IMR-90 (cell line): Measurements from ENCODE around the gene NKIRAS1. TPM values are rescaled to one million over a fixed set of nuclear protein-coding genes. Genes with fewer than 3 reads are reported as not detected.

Experiments
- ATAC-seq: fragments of 200-7000 bp; cut with Tn5 transposase; 2 replicates; pipeline ENCODE4 v1.9.1; 2020; ENCODE audit warnings: low read depth, mild to moderate bottlenecking, moderate library complexity
- BruUV-seq: library from RNA; stranded (reverse); fragments of 400-500 nt; replicated peaks from 2 replicates; lab custom pipeline; 2021; lab: Mats Ljungman, UMichigan
- CTCF ChIA-PET: fragments of 300-600 bp; formaldehyde crosslinking; extraction: SDS; loops from one replicate; lab custom pipeline; 2021; ENCODE audit warnings: antibody characterized with exemption; lab: Yijun Ruan, JAX
- POLR2A ChIA-PET: fragments of 300-600 bp; sonication (Branson Sonifier 250); formaldehyde crosslinking; loops from one replicate; lab custom pipeline; 2022; ENCODE audit warnings: antibody characterized with exemption; ENCODE audit not compliant: unreplicated experiment; lab: Charles Lee
- DNase-seq: peaks from one replicate; pipeline ENCODE4 v3.0.0; 2013
- H2AFZ ChIP-seq: replicated peaks from 2 replicates; pipeline ENCODE3; 2013; ENCODE audit warnings: low read length, mild to moderate bottlenecking; ENCODE audit not compliant: poor library complexity
- H2AK5ac ChIP-seq: 2 replicates; pipeline ENCODE4 v1.6.1; 2013; ENCODE audit warnings: low read depth, low read length, inconsistent platforms
- H2AK9ac ChIP-seq: replicated peaks from 2 replicates; pipeline ENCODE3; 2013; ENCODE audit warnings: mild to moderate bottlenecking, low read depth, low read length, moderate library complexity; ENCODE audit not compliant: poor library complexity
- H2BK120ac ChIP-seq: 2 replicates; pipeline ENCODE4 v1.6.1; 2013; ENCODE audit warnings: low read depth, low read length, inconsistent platforms
- H2BK15ac ChIP-seq: 3 replicates; pipeline ENCODE4 v1.6.1; 2013; ENCODE audit warnings: low read depth, low read length, inconsistent platforms
- H2BK20ac ChIP-seq: 2 replicates; pipeline ENCODE4 v1.6.1; 2013; ENCODE audit warnings: low read depth, mild to moderate bottlenecking, inconsistent platforms, low read length, moderate library complexity
- H2BK5ac ChIP-seq: 2 replicates; pipeline ENCODE4 v1.6.1; 2013; ENCODE audit warnings: mild to moderate bottlenecking, low read depth, low read length, inconsistent platforms; ENCODE audit not compliant: poor library complexity, severe bottlenecking
- H3K14ac ChIP-seq: replicated peaks from 2 replicates; pipeline ENCODE4 v1.6.1; 2013; ENCODE audit warnings: low read depth, low read length, inconsistent platforms
- H3K18ac ChIP-seq: 2 replicates; pipeline ENCODE4 v1.6.1; 2013; ENCODE audit warnings: low read depth, low read length, control low read depth
- H3K23ac ChIP-seq: 2 replicates; pipeline ENCODE4 v1.6.1; 2013; ENCODE audit warnings: low read depth, low read length, inconsistent platforms
- H3K27ac ChIP-seq: 2 replicates; pipeline ENCODE4 v1.5.1; 2013; ENCODE audit warnings: mild to moderate bottlenecking, control low read depth, low read length; ENCODE audit not compliant: insufficient read depth
- H3K27me3 ChIP-seq: 2 replicates; pipeline ENCODE4 v1.6.1; 2013; ENCODE audit warnings: low read length; ENCODE audit not compliant: control insufficient read depth, insufficient read depth
- H3K36me3 ChIP-seq: 2 replicates; pipeline ENCODE4 v1.6.1; 2013; ENCODE audit warnings: low read length, mixed read lengths; ENCODE audit not compliant: control insufficient read depth, insufficient read depth
- H3K4ac ChIP-seq: 2 replicates; pipeline ENCODE4 v1.6.1; 2013; ENCODE audit warnings: low read depth, low read length, inconsistent platforms
- H3K4me1 ChIP-seq: 2 replicates; pipeline ENCODE4 v1.6.1; 2013; ENCODE audit warnings: low read length, mixed read lengths; ENCODE audit not compliant: control insufficient read depth, insufficient read depth
- H3K4me2 ChIP-seq: 2 replicates; pipeline ENCODE4 v1.6.1; 2013; ENCODE audit warnings: low read depth, mild to moderate bottlenecking, control low read depth, low read length, moderate library complexity
- H3K4me3 ChIP-seq: 2 replicates; pipeline ENCODE4 v1.5.1; 2013; ENCODE audit warnings: low read depth, mild to moderate bottlenecking, control low read depth, low read length, moderate library complexity; ENCODE audit not compliant: insufficient read depth
- H3K56ac ChIP-seq: 2 replicates; pipeline ENCODE4 v1.6.1; 2013; ENCODE audit warnings: low read length, inconsistent platforms; ENCODE audit not compliant: insufficient read depth; ENCODE audit errors: extremely low read depth
- H3K79me1 ChIP-seq, 2 experiments: 2 replicates each; pipeline ENCODE4 v1.6.1; 2013; ENCODE audit warnings: low read length in 2 of 2, inconsistent platforms in 1 of 2, low read depth in 1 of 2
- H3K9ac ChIP-seq: 2 replicates; pipeline ENCODE4 v1.6.1; 2013; ENCODE audit warnings: low read depth, low read length, control low read depth
- H3K9me1 ChIP-seq: 2 replicates; pipeline ENCODE4 v1.6.1; 2013; ENCODE audit warnings: low read length, inconsistent platforms; ENCODE audit not compliant: insufficient read depth
- H3K9me3 ChIP-seq: 2 replicates; pipeline ENCODE4 v1.6.1; 2013; ENCODE audit warnings: low read length; ENCODE audit not compliant: control insufficient read depth, insufficient read depth
- H4K20me1 ChIP-seq: 2 replicates; pipeline ENCODE4 v1.6.1; 2013; ENCODE audit warnings: low read length, inconsistent platforms; ENCODE audit not compliant: insufficient read depth
- H4K5ac ChIP-seq: 2 replicates; pipeline ENCODE4 v1.6.1; 2013; ENCODE audit warnings: mild to moderate bottlenecking, low read depth, low read length, control low read depth
- H4K8ac ChIP-seq, 2 experiments: 2 replicates each; pipeline ENCODE4 v1.6.1; 2013; ENCODE audit warnings: low read depth in 2 of 2, low read length in 2 of 2, control low read depth in 1 of 2, inconsistent platforms in 1 of 2
- H4K91ac ChIP-seq: 2 replicates; pipeline ENCODE4 v1.6.1; 2013; ENCODE audit warnings: low read depth, low read length, inconsistent platforms; ENCODE audit not compliant: insufficient read depth
- BHLHE40 ChIP-seq: fragments of 150-350 bp; IDR thresholded peaks from 2 replicates; pipeline ENCODE4 v1.6.1; 2016; ENCODE audit warnings: mild to moderate bottlenecking, low read depth, low read length
- CEBPB ChIP-seq: IDR thresholded peaks from 2 replicates; pipeline ENCODE4 v1.6.1; 2012; ENCODE audit warnings: low read depth, low read length, improper control_type of control experiment
- FOS ChIP-seq: fragments of 150-350 bp; IDR thresholded peaks from 2 replicates; pipeline ENCODE4 v1.6.1; 2016; ENCODE audit warnings: low read depth, low read length
- MAFK ChIP-seq: IDR thresholded peaks from 2 replicates; pipeline ENCODE4 v1.6.1; 2012; ENCODE audit warnings: low read depth, low read length, improper control_type of control experiment
- MAZ ChIP-seq: IDR thresholded peaks from 2 replicates; pipeline ENCODE4 v1.6.1; 2012; ENCODE audit warnings: low read depth, mild to moderate bottlenecking, low read length, improper control_type of control experiment, moderate library complexity, borderline replicate concordance
- MXI1 ChIP-seq: IDR thresholded peaks from 2 replicates; pipeline ENCODE4 v1.6.1; 2012; ENCODE audit warnings: low read depth, mild to moderate bottlenecking, low read length, moderate library complexity, borderline replicate concordance
- NFE2L2 ChIP-seq: fragments of 150-350 bp; IDR thresholded peaks from 2 replicates; pipeline ENCODE4 v1.6.1; 2016; ENCODE audit warnings: low read depth, mild to moderate bottlenecking, low read length
- POLR2A ChIP-seq: IDR thresholded peaks from 2 replicates; pipeline ENCODE4 v1.6.1; 2012; ENCODE audit warnings: mild to moderate bottlenecking, low read depth, low read length
- RAD21 ChIP-seq: IDR thresholded peaks from 2 replicates; pipeline ENCODE4 v1.6.1; 2012; ENCODE audit warnings: low read length, improper control_type of control experiment
- RCOR1 ChIP-seq: IDR thresholded peaks from 2 replicates; pipeline ENCODE4 v1.6.1; 2012; ENCODE audit warnings: mild to moderate bottlenecking, low read length, improper control_type of control experiment; ENCODE audit not compliant: insufficient replicate concordance
- RFX5 ChIP-seq: IDR thresholded peaks from 2 replicates; pipeline ENCODE4 v1.8.0; 2012; ENCODE audit warnings: low read depth, mild to moderate bottlenecking, low read length, moderate library complexity
- SMC3 ChIP-seq: fragments of 150-350 bp; IDR thresholded peaks from 2 replicates; pipeline ENCODE4 v1.6.1; 2016; ENCODE audit warnings: low read depth, mild to moderate bottlenecking, antibody characterized with exemption, low read length, moderate library complexity
- WGBS, 2 experiments: methylation state at CpG; one replicate each; pipeline versions ENCODE4 v1.1.5 to v1.1.7; 2013; ENCODE audit warnings: missing lambda C conversion rate in 2 of 2; ENCODE audit not compliant: insufficient read length in 1 of 2; ENCODE audit errors: extremely low coverage in 2 of 2; 5-methylcytosine and 5-hydroxymethylcytosine counted together
- dilution Hi-C: fragments of 300-500 bp; cut with HindIII; formaldehyde crosslinking; loops from one replicate; pipeline ENCODE4 v1.14.3; 2018; ENCODE audit warnings: low sequenced_read_pairs; ENCODE audit not compliant: unreplicated experiment
- in situ Hi-C: fragments of 300-500 bp; cut with MboI; formaldehyde crosslinking; loops from 3 replicates; pipeline ENCODE4 v1.14.3; 2019; ENCODE audit warnings: low sequenced_read_pairs, inconsistent platforms, mixed read lengths
- intact Hi-C: fragments of 100-400 bp; cut with micrococcal nuclease; formaldehyde crosslinking; loops from 2 replicates; pipeline ENCODE4 v1.10.0; 2022
- polyA plus RNA-seq, 3 experiments: library from polyadenylated mRNA; depleted of rRNA; stranded (reverse); fragments of >200 nt; gene quantifications; 2 replicates each; pipeline ENCODE4 v1.2.3, GENCODE V29; 2012; ENCODE audit warnings: low replicate concordance in 1 of 3
- total RNA-seq: library from RNA; depleted of rRNA; stranded (reverse); fragments of >200 nt; gene quantifications from 2 replicates; pipeline ENCODE4 v1.2.3, GENCODE V29; 2012
- TF ChIP-seq, protein P1 (sequence below): fragments of 150-350 bp; IDR thresholded peaks from 2 replicates; pipeline ENCODE4 v1.6.1; 2017; ENCODE audit warnings: mild to moderate bottlenecking, antibody characterized with exemption, low read length, low read depth
- TF ChIP-seq, protein P2 (sequence below): conservative IDR thresholded peaks from 2 replicates; pipeline ENCODE4 v1.5.1; 2012; ENCODE audit warnings: mild to moderate bottlenecking, low read depth, low read length, improper control_type of control experiment
- TF ChIP-seq, protein P3 (sequence below): fragments of 150-350 bp; IDR thresholded peaks from 2 replicates; pipeline ENCODE4 v1.6.1; 2016; ENCODE audit warnings: low read depth, mild to moderate bottlenecking, low read length, moderate library complexity, borderline replicate concordance

The NKIRAS1 gene
- total and polyA plus RNA-seq, 2 of the 4 experiments (the other 2 are of a cell fraction) = 6.1 to 6.8 TPM

DNA sequence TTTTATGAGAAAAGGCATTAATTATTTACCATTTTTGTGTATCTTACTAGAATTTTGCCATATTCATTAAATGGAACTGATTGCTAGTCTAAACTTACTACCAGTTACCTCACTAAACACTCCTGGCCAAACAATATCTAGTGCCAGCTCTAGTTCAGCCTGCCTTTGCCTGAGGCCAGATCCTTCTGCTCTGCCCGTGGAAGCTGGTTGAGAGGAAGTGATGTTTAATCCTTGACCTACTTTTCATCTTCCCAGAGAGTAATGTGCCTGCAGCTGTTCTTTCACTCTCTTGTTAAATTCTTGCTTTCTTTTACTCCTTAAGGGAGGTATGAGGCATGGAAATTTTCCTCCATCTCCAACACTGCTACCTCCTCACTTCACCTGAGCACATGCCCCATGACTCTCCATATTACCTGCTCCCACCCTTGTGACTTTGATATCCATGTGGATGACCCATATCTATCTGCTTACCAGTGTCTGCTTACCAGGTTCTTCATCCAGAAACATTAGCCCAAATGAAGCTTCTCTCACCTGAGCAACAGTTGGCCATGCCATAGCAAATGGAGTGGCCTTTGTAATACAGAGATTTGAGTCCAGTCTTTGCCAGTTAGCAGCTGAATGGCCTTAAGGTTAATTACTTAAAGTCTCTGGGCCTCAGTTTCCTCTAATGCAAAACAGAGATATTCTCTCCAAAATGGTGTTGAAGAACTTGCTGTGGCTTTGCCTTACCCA is 57.6 kb downstream of the NKIRAS1 start:
- no CpG with 5 or more reads among the region's 1 CpG for WGBS, 2 experiments
- Histone ChIP-seq H3K4me1 (peaks cover 16% of the 10 kb centered on the region), H3K9ac (no peak overlapping the region), H3K9me1 (peaks cover 20% of the 10 kb centered on the region), H2BK5ac (no peak overlapping the region), H3K9me3 (no peaks in the 10 kb centered on the region), H2AFZ (no peak overlapping the region), H2AK5ac (no peak overlapping the region; the same call in 1 of the 2 replicates), H3K14ac (peak overlapping the region; percentile 60), H3K27me3 (no peaks in the 10 kb centered on the region), H3K27ac (no peak overlapping the region), H3K23ac (no peak overlapping the region), H3K79me1 (peaks cover 14 to 73% of the 10 kb centered on the region in 2 experiments), H3K4ac (no peak overlapping the region), H2BK120ac (no peak overlapping the region), H3K4me2 (peak overlapping the region; percentile 72; the same call in 1 of the 2 replicates), H3K56ac (no peak overlapping the region), H2BK20ac (no peak overlapping the region; the same call in 1 of the 2 replicates), H2BK15ac (no peak overlapping the region), H2AK9ac (no peak overlapping the region), H4K8ac (no peak overlapping the region), H4K5ac (no peak overlapping the region), H4K91ac (no peak overlapping the region), H3K18ac (no peak overlapping the region), H4K20me1 (peaks cover 62% of the 10 kb centered on the region), H3K36me3 (peaks cover 3% of the 10 kb centered on the region; the same call in 1 of the 2 replicates), H3K4me3 (no peak overlapping the region)
- CTCF ChIA-PET = interaction anchor here (0.6 to 0.9 kb wide), 2 partner anchors 15 to 102 kb away, joined by 3 read pairs; no protein-coding TSS in a partner anchor
- DNase-seq (peak; percentile 39), ATAC-seq (peak; percentile 47)
- intact Hi-C loops (no loop called here), in situ Hi-C loops (no loop called here), dilution Hi-C loops (no loop called here)
- BruUV-seq = no TSS peak
- POLR2A ChIA-PET = no interaction called here
- TF ChIP-seq FOS = no peak
- no peak for TF ChIP-seq RFX5
- no peak for TF ChIP-seq POLR2A
- no peak for TF ChIP-seq CEBPB
- TF ChIP-seq MAFK = no peak
- TF ChIP-seq RAD21 = no peak
- TF ChIP-seq BHLHE40 = no peak
- TF ChIP-seq MXI1 = no peak
- no peak for TF ChIP-seq SMC3
- no peak for TF ChIP-seq RCOR1
- TF ChIP-seq, protein P1, sequence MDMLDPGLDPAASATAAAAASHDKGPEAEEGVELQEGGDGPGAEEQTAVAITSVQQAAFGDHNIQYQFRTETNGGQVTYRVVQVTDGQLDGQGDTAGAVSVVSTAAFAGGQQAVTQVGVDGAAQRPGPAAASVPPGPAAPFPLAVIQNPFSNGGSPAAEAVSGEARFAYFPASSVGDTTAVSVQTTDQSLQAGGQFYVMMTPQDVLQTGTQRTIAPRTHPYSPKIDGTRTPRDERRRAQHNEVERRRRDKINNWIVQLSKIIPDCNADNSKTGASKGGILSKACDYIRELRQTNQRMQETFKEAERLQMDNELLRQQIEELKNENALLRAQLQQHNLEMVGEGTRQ = no peak
- no peak for TF ChIP-seq NFE2L2
- TF ChIP-seq, protein P2, sequence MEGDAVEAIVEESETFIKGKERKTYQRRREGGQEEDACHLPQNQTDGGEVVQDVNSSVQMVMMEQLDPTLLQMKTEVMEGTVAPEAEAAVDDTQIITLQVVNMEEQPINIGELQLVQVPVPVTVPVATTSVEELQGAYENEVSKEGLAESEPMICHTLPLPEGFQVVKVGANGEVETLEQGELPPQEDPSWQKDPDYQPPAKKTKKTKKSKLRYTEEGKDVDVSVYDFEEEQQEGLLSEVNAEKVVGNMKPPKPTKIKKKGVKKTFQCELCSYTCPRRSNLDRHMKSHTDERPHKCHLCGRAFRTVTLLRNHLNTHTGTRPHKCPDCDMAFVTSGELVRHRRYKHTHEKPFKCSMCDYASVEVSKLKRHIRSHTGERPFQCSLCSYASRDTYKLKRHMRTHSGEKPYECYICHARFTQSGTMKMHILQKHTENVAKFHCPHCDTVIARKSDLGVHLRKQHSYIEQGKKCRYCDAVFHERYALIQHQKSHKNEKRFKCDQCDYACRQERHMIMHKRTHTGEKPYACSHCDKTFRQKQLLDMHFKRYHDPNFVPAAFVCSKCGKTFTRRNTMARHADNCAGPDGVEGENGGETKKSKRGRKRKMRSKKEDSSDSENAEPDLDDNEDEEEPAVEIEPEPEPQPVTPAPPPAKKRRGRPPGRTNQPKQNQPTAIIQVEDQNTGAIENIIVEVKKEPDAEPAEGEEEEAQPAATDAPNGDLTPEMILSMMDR = no peak
- TF ChIP-seq MAZ = no peak
- TF ChIP-seq, protein P3, sequence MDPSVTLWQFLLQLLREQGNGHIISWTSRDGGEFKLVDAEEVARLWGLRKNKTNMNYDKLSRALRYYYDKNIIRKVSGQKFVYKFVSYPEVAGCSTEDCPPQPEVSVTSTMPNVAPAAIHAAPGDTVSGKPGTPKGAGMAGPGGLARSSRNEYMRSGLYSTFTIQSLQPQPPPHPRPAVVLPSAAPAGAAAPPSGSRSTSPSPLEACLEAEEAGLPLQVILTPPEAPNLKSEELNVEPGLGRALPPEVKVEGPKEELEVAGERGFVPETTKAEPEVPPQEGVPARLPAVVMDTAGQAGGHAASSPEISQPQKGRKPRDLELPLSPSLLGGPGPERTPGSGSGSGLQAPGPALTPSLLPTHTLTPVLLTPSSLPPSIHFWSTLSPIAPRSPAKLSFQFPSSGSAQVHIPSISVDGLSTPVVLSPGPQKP = no peak
